Mammary epithelial cell (primary cell): ENCODE measurements around the gene PRDX6.

Experiments used
- EZH2 ChIP-seq: IDR thresholded peaks from 2 replicates; pipeline ENCODE4 v1.6.1; 2012; ENCODE audit warnings: low read length, inconsistent platforms, borderline replicate concordance
- TF ChIP-seq, protein P1 (sequence below), 2 donors: IDR thresholded peaks in 1 of 2; conservative IDR thresholded peaks in 1 of 2; 2 replicates each; pipeline ENCODE4 v1.5.1; 2011 to 2012; ENCODE audit warnings: inconsistent platforms in 2 of 2, low read length in 2 of 2, mild to moderate bottlenecking in 2 of 2, control low read depth in 1 of 2, low read depth in 1 of 2; ENCODE audit not compliant: insufficient read depth in 1 of 2; ENCODE audit errors: extremely low read depth in 1 of 2

DNA sequence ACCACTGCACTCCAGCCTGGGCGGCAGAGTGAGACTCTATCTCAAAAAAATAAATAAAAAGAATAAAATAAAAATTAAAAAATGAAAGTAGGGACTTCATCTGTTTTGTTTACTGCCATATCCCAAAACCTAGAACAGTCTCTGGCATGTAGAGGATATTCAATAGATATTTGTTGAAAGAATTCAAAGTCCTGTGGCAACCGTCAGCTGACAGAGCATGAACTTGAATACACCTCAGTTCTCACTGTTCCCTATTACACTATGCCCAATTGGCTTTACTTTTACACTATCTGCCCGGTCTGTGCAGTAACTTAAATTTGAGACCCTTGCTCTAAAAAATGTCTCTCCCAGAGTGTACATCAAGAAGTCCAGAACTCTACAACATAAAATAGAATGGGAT is 46.2 kb downstream of the PRDX6 start:
- TF ChIP-seq, protein P1, sequence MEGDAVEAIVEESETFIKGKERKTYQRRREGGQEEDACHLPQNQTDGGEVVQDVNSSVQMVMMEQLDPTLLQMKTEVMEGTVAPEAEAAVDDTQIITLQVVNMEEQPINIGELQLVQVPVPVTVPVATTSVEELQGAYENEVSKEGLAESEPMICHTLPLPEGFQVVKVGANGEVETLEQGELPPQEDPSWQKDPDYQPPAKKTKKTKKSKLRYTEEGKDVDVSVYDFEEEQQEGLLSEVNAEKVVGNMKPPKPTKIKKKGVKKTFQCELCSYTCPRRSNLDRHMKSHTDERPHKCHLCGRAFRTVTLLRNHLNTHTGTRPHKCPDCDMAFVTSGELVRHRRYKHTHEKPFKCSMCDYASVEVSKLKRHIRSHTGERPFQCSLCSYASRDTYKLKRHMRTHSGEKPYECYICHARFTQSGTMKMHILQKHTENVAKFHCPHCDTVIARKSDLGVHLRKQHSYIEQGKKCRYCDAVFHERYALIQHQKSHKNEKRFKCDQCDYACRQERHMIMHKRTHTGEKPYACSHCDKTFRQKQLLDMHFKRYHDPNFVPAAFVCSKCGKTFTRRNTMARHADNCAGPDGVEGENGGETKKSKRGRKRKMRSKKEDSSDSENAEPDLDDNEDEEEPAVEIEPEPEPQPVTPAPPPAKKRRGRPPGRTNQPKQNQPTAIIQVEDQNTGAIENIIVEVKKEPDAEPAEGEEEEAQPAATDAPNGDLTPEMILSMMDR (conservative IDR thresholded peaks at IDR 0.05 in 1 of 2, IDR thresholded peaks at IDR 0.05 in 1 of 2; ENCODE audit: extremely low read depth in 1 of 2, insufficient read depth in 1 of 2, low read depth in 1 of 2, low read length in 2 of 2), result no peak
- TF ChIP-seq EZH2, result no peak
